NCI-H1105 (cell line): ENCODE measurements around the gene KRT33A.
"Not testable (repeated sequence)": the region's sequence is repeated elsewhere in the genome, so short reads cannot be mapped to it uniquely, and the experiment has no call there.

ENCODE experiments used
- DNase-seq: peaks from one replicate; lab custom pipeline; 2025; lab: John Stamatoyannopoulos, UW

KRT33A gene

DNA sequence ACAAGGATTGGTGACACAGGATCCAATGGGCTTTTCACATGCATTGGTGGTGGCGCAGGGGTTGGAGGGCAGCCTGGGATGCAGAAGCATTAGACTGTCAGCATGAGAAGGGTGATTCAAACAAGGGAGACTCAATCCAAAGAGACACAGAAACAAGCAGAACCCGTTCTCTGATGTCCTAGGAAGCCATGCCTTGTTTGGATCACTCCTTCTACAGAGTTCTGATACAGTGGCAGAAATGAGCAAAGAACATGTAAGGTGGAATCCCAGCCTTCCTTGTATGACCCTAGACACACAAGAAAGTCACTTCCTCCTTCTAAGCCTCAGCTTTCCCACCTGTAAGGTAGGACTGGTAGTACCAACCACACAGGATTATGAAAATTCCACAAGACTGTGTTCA, 13.3 kb upstream of the KRT33A start:
- DNase-seq = no peak

DNA sequence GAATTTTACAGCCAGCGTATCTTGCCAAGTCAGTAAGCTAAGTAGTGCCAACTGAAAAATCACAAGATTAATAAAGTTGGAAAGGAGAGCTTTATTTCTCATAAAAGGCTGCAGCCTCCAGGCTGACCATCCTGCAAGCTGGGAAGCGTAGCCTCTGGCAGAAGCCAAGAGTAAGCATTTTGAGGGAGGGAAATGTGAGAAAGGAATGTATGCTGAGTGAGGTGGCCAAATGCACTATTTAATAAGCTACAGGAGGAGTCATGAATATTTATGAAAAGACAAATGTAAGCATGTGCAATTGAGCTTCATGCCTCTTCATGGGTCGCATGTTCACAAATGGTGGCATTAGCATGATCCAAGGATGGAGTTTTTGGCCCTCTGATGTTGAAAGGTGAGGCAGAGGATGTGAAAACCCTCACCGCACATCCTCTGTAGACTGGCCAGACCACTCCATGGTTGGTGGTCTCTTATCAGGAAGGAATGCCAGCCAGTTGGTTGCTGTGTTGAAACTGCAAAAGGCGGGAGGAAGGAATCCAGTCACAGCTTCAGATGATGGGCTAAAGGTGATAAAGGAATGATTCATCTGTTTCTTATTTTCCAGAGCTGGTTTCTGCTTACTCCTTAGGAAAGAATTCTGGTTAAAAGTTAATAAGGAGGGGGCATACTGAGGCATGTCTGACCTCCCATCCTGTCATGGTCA, 9.8 kb upstream of the KRT33A start:
- DNase-seq = no peak

DNA sequence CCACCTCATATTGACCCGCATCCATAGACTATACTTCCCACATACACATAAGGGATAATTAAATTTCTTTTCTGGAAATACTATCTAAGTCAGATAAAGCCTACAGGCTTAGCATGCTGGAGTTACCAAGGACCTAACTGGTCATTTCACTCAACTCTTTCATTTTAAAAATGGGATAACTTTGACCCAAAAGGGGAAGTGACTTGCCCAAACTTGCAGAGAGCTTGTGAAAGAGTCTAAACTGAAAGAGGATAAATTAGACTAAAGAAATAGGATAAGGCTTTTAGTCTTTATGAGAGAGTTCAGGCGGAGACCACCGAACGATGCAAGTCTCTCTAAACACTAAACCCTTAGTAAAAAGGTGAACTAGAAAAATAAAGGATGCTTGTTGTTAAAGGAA, 3.9 kb upstream of the KRT33A start:
- DNase-seq = no peak

DNA sequence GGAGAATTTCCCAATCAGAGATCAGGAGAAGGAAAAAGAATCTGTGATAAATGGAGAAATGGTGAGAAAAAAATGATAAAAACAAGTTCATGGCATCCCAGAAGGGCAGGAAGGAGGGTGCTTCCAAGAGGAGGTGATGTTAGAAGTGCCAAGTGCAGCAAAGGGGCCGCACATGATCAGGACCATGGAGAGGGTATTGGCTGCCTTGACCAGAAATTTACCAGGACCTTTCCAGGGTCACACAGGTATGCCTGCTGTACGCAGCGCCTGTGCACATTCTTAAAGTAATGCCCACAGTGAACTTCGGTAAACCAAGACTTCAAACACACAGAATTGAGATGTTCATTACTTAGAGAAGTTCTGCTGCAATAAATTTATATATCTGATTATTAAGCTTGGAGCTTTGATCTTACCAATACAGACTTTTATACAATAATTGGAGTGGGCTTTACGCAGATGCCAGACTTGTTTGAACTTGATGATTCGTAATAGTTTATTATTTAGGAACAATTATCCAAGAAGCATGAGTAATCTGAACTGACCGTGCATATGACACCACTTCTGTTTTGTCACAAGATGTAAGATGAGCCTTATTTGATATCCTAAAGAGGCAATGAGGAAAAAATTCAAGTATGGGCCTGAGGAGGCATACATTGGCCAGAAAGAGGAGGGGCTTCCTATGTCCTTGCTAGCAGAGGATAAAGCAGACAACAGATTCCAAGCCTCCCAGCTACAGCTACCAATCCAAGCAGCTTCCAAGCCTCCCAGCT, 2.2 kb upstream of the KRT33A start:
- DNase-seq = peak; percentile 19

DNA sequence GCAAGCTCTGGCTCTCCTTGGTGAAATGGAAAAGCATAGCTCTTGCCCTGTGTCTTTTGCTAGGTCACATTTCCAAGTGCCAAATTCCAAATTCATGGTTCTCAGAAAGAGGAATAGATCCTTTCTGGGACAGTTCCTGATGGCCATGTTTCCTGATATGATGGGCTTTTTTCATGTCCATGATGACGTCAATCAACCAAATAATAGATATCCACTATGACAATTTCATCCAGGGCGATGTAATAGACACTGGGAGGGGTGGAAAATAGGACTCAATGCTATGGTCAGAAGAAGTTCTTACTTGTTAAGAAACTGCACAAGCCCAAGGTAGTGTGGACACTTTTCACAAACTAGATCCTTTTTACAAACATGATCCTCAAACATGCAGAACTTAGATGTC, 549 bp upstream of the KRT33A start:
- DNase-seq = no peak

DNA sequence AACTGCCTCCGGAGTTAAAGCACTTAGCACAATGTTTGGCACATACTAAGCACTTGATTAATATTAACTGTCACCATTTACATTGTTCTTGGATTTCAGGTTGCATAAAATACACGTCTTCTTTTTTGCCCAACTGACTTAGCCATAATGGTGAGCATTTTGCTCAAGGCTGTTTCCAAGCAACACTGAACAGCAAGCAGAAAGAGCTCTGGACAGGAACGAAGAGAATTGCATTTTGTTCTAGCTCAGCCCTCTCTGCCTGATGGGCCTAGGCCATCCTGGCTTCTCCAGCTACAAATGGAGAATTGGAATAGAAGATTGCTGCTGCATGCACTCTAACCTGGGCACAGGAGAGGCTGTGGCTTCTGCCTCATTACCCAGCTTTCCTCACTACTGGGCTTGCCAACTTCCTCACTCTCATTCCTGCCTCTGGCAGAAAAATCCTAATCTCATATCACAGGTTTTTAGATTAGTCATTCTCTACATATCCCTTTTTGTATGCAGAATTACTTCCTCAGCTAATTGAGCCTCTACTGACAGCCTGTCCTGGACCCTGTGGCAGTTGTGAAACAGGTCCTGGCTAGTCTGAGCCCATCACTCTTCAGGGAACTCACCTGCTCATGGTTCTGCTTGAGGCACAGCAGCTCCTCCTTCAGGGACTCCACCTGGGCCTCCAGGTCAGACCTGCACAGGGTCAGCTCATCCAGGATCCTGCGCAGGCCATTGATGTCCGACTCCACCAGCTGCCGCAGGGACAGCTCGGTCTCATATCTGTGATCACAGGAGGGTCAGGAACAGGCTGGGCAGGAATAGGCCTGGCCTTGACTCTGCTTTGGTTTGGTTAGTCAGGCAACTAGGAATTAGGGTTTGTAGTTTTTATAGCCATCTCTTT, 2.5 kb downstream of the KRT33A start:
- no peak for DNase-seq

DNA sequence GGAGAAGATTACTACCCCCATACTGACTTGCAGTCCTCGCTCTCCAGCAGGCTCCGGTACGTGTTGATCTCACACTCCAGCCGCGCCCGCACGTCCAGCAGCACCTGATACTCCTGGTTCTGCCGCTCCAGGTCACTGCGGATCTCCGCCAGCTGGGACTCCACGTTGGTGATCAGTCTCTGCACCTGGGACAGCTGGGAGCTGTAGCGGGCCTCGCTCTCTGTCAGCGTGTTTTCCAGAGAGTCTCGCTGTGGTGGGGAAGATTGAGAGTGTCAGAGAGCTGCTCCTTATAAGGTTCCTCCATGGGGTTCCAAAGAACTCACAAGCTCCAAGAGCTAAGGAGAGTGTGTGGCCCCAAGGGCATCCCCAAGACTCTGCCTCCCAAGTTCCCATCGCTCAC, 4.2 kb downstream of the KRT33A start:
- not testable (repeated sequence) for DNase-seq

DNA sequence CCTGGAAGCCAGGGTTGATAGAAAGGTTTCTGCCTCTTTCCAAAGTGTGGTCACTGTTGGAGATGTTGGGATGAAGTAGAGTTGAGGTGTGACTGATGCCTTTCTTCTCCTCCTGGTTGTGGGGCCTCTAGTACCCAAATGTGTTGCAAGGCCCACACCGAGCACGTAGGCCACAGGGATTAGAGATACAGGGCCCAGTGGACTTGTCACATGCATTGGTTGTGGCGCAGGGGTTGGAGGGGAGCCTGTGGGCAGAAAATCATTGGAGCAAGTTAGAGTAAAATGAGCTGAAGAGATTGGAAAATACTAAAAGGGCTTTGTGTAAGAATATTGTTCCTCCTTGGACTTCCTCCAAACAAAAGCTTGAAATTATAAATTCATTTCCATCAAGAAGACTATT, 4.6 kb downstream of the KRT33A start:
- no peak for DNase-seq

DNA sequence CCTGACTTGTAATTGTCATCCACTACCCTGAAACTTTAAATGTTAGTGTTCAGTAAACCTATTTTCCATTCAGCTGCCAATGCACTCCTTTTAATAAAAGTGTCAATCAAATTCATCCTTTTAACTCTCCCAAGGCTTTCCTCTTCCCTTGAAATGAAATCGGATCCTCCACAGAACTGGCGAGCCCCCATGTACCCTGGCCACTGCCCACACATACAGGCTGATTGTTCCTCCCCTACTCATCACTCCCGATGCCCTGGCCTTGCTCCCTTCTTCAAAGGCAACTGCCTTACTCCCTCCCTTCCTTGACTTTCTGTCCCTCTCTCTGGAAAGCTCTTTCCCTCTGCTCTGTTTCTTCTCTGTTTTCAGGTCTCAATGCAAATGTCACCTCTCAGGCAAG, 7.6 kb downstream of the KRT33A start:
- no peak for DNase-seq

DNA sequence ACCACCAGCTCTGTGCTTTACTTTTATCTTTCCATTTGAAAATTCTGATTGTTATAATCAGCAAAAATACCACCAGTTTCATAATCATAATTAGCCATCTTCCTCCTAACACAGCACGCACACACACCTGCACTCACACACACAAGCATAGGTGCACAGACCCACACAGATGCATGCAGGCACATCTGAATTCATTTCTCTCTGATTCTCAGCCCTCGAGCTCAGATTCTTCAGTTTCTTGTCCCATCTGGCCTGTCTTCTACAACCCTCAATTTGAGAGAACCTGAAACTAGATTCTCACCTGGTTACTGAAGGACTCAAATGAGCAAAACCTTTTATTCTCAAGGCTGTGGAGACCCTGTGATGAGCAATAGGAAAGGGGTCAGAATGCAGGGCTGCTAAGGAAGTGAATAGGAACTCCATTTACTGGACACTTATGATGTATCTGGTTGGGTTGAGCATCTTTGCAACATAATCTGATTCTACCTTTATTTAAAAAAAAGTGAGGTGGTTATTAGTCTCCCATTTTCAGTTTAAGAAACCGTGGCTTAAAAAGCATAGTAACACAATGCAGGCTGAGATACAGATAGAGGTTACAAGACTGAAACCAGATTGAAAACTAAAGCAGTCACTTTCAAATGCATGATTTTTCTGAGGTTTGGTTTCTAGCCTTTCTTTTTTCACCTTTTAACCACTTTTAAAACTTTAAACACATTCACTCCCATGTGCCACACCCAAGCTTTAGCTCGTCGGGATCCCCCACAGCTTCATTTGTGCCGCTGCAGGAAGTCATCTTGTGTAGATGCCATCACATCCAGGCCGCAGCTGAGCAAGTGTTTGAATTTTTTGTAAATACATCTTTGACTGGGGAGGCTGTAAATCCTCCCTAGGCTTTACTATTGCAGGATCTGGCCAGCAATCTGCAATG, 9.4 kb downstream of the KRT33A start:
- DNase-seq = no peak

DNA sequence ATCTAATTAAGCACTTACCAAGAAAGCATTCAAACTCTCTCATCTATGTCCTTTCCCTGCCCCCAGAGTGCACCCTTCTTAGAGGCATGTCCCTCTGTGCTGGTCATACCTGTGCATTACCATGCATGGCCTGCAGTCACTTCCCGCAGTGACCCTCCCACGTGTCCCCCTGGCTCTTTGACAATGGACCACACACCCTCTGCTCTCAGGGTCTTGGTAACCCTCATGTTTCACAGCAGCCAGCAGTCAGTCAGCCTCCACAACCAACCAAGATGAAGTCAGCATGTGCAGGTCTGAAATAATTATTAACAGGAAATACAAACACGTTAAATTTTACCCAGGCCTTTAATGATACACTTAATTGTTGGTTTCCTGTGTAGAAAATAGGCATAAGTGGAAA, 10.1 kb downstream of the KRT33A start:
- DNase-seq = no peak

DNA sequence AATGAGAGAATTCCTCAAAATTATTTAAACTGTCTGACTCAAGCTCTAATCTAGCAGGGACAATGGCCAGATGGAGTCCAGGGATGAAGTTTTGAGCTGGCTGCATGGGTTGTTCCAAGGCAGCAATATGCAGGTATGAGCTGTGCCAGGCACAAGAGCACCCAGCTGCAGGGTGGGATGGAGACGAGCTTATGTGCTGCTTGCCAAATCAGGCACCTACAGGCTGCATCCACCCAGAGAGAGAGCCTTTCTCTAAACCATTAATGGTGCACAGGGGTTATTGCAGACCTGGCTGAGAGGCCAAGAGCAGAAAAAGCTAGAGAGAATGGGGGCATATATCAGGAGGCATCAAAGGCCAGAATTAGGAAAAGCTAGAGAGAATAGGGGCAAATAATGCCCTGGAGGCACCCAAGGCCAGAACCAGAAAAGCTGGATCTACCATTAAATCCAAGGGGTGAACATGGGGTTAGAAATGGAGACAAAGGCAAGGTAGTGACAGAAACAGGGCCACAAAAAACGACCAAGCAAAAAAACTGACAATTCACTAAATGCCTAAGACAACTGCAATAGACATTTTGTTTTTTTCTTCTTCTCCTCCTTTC, 11.0 kb downstream of the KRT33A start:
- no peak for DNase-seq

DNA sequence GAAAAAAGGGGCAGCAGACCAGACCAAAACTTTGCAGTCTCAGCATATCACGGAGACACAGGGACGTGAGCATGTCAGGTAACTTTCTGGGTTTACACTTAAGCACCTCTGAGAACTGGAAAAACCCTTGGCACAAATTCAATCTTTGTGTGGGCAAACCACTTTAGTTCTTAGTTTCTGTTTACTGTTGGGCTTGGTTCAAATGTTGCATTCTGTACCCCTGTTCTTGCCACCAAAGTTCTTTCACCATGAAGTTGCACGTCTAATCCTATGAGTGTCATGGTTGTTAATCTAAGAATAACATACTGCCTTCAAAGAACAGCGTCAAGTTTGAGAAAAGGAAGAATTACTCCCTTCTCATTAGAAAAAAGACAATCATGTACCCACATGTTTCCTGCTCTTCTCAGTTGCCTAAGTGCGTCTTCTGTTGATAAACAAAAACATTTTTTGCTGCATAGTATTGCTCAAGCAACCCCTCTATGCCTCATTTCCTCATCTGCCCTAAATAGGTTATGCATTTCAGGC, 11.6 kb downstream of the KRT33A start:
- no peak for DNase-seq

DNA sequence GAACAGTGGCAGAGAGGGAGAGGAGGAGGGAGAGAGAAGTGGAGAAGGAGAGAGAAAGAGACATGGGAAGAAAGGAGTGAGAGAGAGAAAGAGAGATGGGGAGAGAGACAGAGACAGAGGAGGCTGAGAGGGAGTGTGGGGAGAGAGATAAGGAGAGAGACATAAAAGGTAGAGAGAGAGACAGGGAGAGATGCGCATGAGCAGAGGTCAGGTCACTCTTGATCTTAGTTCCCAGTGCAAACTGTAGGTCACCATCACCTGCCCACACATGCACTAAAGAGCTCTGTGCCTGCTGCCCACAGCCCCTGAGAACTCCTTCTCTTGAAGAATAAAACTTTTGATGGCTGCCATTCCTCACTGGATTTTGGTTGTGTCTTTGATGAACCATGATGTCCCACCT, 14.9 kb downstream of the KRT33A start:
- DNase-seq = no peak

DNA sequence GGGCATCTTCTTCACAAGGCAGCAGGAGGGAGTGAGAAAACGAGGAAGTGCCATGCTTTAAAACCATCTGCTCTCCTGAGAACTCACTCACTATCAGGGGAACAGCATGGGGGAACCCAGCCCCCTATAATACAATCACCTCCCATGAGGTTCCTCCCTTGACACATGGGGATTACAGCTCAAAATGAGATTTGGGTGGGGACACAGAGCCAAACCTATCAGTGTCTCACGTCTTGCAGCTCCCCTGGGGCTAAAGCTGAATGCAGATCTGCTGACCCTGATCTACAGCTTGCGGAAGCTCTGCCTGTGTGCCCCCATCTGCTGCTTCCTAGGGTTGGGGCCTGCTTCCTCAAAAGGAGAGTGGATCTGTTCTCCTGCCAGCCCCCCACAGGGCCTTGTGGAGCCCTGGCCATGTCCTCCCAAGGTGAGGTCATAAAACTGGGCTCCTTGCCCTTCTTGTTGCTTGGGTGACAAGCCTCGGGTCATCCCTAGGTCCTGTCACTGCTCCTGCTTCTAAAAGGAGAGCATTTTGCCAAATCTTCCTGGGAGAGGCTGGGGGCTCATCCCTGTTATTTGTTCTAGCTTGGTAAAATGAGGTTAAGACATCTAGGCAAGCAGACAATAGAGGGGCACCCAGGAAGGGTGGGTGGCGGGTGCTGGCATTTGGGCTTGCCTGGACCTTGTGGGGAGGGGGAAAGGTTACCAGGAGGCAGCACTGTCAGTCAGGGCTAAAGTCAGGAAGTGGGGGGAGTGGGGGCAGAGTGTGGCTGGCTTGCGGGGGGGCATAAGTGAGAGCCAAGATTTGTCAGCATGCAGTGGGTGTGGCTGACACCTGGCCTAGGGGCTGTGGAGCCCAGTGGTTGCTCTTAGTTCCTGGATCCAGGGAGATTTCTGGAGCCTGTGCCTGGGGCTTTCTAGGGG, 16.0 kb downstream of the KRT33A start:
- DNase-seq = no peak

DNA sequence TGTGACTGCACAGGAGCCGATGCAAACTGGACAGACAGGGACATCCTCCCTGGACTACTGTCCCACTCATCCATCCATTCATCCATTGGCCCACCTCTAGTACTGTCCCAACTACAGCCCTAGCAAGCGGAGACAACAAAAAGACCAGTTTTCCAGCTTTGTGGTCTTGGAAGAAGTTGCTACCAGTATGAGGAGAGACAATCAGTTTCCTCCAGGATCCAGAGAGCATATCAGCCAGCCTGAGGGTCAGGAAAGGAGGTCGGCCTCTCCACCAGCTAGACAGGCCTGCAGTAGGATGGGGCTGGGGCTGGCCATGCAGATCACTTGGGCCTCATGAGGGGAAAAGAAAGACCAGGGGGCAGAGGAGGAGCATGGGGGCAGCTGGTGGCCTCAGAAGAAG, 16.8 kb downstream of the KRT33A start:
- no peak for DNase-seq

DNA sequence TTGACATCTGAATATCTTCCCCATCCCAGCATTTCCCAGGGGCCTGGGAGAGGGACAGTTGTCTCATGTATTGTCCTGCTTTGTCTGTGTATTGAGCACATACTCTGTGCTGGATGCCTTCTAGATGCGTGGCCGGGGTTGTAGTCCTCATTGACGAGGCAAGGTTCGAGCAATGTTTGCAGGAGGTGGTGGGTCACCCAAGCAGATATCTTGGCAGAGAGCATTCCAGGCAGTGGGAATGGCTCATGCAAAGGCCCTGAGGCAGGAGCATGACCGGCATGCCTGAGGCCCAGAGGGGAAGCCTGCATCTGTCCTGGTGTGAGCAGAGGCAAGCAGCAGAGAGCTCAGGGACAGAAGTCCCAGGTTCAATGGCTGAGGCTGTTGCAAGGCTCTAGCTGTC, 17.5 kb downstream of the KRT33A start:
- DNase-seq = no peak

DNA sequence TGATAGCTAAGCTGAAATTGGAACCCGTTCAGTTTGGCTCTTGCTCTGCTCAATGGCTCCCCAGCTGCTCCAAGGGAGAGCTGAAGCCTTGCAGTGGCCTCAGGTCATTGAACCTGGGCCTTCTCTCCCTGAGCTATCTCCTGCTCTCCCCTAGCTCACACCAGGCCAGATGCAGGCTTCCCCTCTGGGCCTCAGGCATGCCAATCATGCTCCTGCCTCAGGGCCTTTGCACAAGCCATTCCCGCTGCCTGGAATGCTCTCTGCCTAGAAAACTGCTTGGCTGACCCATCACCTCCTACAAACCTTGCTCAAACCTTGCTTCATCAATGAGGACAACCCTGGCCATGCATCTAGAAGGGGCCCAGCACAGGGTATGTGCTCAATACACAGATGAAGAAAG, 18.4 kb downstream of the KRT33A start:
- DNase-seq = no peak

DNA sequence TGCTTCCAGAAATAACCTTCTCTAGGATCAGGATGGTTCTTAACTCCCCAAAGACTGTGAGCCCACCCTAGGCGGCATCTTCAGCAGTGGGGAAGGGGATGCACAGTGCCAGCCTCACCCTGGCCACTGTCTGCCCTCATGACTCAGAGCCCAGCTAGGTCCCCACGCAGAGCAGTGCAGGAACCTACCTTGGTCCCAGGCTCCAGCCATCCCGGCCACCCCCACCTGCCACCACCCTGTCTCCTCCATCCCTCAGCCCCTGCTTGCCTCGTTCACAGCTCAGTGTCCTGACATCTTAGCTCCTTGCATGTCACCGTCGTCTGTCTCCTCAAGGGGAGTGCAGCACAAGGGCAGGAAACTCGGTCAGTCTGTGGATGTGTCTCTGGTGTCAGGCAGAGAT, 19.0 kb downstream of the KRT33A start:
- no peak for DNase-seq
